ENCODE results near the gene USP11.

DNA sequence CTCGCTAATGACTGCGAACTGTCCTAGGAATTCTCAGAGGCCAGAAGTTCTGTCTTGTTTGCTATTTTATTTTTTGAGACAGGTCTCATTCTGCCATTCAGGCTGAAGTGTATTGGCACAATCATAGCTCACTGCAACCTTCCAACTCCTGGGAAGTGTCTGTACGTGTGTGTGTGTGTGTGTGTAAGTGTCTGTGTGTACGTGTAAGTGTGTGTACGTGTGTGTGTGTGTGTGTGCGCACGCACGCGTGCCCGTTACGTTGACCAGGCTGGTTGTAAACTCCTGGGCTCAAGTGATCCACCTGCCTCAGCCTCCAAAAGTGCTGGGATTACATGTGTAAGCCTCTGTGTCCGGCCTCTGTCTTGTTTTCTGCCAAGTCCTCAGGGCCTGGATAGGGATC is 24.7 kb upstream of the USP11 start:
- TF ChIP-seq CTCF (conservative IDR thresholded peaks at IDR 0.05; ENCODE audit: low read depth, low read length): no peak
- no peak for TF ChIP-seq EZH2 (IDR thresholded peaks at IDR 0.05; ENCODE audit: borderline replicate concordance, low read depth, low read length, poor library complexity, severe bottlenecking)

Measured in A673 (cell line).